ENCODE data around the gene EDIL3.

The EDIL3 gene

DNA sequence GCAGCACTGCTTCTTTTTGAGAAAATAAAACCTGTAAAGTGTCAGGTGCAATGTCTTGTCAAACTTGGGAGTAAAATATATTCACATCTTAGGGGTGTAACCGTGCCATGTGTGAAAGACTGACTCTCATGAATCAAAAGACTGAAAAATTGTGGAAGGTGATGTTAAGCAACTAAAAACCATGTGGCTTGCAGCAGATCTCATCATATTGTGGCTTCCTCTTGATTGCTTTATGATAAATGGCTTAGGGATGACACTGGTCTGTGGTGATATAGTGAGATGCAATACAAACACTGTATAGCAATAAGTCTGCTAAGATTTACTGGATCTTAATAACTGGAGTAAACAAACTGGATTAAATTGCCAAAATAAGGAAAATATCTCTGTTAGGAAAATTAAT is 321.6 kb downstream of the EDIL3 start:
- in situ Hi-C loops (cut with MboI; ENCODE audit: low sequenced_read_pairs, unreplicated experiment): no loop called here
- TF ChIP-seq, protein P1, sequence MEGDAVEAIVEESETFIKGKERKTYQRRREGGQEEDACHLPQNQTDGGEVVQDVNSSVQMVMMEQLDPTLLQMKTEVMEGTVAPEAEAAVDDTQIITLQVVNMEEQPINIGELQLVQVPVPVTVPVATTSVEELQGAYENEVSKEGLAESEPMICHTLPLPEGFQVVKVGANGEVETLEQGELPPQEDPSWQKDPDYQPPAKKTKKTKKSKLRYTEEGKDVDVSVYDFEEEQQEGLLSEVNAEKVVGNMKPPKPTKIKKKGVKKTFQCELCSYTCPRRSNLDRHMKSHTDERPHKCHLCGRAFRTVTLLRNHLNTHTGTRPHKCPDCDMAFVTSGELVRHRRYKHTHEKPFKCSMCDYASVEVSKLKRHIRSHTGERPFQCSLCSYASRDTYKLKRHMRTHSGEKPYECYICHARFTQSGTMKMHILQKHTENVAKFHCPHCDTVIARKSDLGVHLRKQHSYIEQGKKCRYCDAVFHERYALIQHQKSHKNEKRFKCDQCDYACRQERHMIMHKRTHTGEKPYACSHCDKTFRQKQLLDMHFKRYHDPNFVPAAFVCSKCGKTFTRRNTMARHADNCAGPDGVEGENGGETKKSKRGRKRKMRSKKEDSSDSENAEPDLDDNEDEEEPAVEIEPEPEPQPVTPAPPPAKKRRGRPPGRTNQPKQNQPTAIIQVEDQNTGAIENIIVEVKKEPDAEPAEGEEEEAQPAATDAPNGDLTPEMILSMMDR (IDR thresholded peaks at IDR 0.05; ENCODE audit: borderline replicate concordance, control extremely low read depth, extremely low read depth, insufficient read depth, missing control alignments): no peak
- DNase-seq (ENCODE audit: low spot score): no peak

DNA sequence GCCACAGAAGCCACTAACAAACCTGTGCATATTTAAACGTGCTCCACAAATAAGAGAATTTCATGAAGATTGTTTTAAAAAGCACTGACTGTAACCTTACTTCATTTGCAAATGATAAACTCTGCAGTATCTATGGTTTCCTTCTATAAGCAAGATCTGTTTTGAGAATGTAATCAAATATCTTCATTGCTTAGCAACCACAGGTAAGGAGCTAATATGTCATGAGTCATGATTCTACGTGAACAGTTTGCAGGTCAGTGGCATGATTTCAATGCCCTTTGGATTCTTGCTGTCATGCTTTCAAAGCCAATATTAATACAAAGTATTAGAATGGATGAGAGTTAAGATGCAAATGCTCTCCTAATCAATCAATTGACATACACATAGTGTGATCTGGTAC is 325.0 kb downstream of the EDIL3 start:
- TF ChIP-seq, protein P1 (IDR thresholded peaks at IDR 0.05; ENCODE audit: borderline replicate concordance, control extremely low read depth, extremely low read depth, insufficient read depth, missing control alignments): no peak
- in situ Hi-C loops (cut with MboI; ENCODE audit: low sequenced_read_pairs, unreplicated experiment): no loop called here

DNA sequence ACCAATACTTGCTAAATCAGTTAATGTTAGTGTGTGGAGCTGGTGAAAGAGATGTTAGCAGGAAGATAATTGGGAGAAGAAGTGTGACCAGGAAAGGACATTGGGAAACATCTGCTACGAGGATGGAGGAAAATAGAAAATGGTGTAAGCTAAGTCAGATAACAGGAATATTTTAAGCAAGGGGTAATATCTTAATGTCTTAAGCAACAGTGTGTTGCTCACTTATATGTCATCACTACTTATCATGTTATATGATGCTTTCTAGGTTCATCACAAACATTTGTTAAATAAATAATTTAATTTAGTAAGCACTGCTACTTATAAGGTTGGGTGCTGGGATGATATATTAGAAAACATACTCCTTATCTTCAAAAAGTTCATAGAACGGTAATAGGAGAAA is 326.1 kb downstream of the EDIL3 start:
- in situ Hi-C loops (cut with MboI; ENCODE audit: low sequenced_read_pairs, unreplicated experiment): no loop called here
- no peak for DNase-seq (ENCODE audit: low spot score)
- TF ChIP-seq, protein P1 (IDR thresholded peaks at IDR 0.05; ENCODE audit: borderline replicate concordance, control extremely low read depth, extremely low read depth, insufficient read depth, missing control alignments): no peak

More for the DNA sequence above, 325.0 kb downstream of the EDIL3 start:
- DNase-seq (ENCODE audit: low spot score): no peak

DNA sequence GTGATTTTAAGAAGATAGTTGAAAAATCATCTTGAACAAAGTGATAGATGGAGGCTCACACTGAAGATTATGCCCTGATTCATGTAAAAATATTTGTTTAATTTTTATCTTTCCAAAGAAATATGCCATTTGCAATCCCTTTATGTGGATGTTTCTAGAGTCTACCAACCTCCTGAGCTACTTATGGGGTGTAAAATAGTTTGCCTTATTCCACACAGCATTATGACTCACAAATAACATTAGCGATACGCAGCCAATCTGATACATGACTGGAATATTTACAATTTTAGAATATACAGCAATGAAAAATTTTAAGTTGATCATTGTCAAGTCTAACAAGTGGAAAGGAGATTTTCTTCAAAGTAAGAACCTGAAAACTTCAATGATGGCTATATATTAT is 327.5 kb downstream of the EDIL3 start:
- in situ Hi-C loops (cut with MboI; ENCODE audit: low sequenced_read_pairs, unreplicated experiment): no loop called here
- DNase-seq (ENCODE audit: low spot score): no peak
- TF ChIP-seq, protein P1 (IDR thresholded peaks at IDR 0.05; ENCODE audit: borderline replicate concordance, control extremely low read depth, extremely low read depth, insufficient read depth, missing control alignments): no peak

DNA sequence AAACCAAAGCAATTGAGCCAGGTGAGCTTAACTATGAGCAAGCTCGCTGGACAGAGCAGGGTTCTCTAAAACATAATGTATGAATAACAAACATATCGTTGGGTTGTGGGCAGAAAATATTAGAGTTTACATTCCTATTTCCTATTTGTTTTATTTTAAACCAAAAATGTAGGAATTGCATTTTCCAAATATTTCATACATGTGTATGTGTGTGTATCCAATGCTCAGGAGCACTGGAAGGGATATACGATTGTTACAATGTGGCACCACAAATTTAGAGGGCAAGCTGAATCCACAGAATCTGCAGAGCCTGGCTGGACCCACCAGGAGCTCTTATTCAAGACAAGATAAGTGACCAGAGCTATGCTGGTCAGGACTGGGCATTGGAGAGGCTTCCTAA is 338.7 kb downstream of the EDIL3 start:
- no peak for DNase-seq (ENCODE audit: low spot score)
- TF ChIP-seq, protein P1 (IDR thresholded peaks at IDR 0.05; ENCODE audit: borderline replicate concordance, control extremely low read depth, extremely low read depth, insufficient read depth, missing control alignments): no peak
- in situ Hi-C loops (cut with MboI; ENCODE audit: low sequenced_read_pairs, unreplicated experiment): no loop called here

DNA sequence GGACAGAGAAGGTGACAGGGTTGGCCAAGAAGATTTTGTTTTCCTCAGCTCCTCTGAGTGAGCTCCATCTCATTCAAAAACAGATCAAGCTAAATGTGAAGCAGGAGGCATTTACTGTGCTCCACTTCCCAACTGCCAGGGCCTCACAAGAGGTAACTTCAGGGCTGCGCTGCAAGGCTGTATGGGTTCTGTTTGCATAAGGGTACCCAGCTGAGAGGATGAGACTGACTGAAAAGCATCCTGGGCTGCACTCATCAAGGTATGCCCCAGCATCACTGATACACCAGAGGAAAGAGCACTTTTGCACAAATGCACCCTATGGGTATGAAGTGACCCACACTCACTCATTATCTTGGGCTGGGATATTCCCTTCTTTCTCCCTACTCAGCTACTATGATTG is 347.8 kb downstream of the EDIL3 start:
- DNase-seq (ENCODE audit: low spot score): no peak
- TF ChIP-seq, protein P1 (IDR thresholded peaks at IDR 0.05; ENCODE audit: borderline replicate concordance, control extremely low read depth, extremely low read depth, insufficient read depth, missing control alignments): no peak
- in situ Hi-C loops (cut with MboI; ENCODE audit: low sequenced_read_pairs, unreplicated experiment): no loop called here

DNA sequence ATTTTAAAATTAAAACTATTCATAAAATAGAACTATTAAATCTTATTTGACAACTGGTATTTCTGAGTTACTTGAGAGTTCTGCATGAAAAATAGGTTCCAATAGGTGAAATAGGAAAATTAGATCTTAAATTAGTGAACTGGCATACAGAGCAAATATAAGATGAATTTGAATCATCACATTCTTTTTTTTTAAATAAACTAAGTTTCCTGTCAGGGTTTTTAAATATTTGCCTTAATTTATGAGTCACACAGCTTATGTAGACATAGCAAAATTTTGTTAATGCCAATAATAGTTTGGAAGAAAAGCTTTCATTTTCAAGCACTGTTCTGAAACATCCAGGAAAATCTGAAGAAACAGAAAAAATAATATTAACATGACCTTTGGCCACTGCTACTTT is 352.4 kb downstream of the EDIL3 start:
- no peak for DNase-seq (ENCODE audit: low spot score)
- TF ChIP-seq, protein P1 (IDR thresholded peaks at IDR 0.05; ENCODE audit: borderline replicate concordance, control extremely low read depth, extremely low read depth, insufficient read depth, missing control alignments): no peak
- in situ Hi-C loops (cut with MboI; ENCODE audit: low sequenced_read_pairs, unreplicated experiment): no loop called here

Data from GM13976 (cell line).